ENCODE data around the gene MBNL2. TPM values are rescaled to one million over a fixed set of nuclear protein-coding genes. Genes with fewer than 3 reads are reported as not detected.

Gene MBNL2
- total and polyA plus RNA-seq, 2 of the 4 experiments (the other 2 are of a cell fraction) = 26.9 to 103 TPM

DNA sequence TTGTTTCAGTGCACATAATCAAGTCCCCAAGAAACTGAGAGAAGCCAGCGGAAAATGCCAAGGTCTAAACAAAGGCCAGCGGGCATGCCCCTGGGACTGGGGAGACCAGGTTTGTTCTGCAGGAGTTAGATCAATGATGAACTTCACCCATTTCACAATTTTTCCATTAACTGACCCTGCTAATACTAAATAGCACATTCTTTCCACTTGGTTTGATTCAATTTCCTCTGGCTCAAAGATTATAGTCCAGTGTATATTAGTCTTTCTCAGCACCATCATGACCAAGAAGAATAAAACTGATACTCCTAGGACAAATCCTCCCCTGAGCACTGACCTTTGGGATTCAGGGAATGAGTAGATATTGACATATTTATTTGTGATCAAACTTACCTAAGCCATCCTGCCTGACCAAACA lies 66.4 kb downstream of the MBNL2 start:
- in situ Hi-C loops (cut with MboI; ENCODE audit: low sequenced_read_pairs) (no loop called here), intact Hi-C loops (cut with micrococcal nuclease) (no loop called here), dilution Hi-C loops (cut with HindIII; ENCODE audit: low sequenced_read_pairs, unreplicated experiment) (no loop called here)
- Histone ChIP-seq H3K27me3 (ENCODE audit: control insufficient read depth, insufficient read depth, low read length) (no peaks in the 10 kb centered on the region), H4K91ac (ENCODE audit: insufficient read depth, low read depth, low read length) (no peak overlapping the region), H3K18ac (ENCODE audit: low read depth, low read length) (no peak overlapping the region), H2AK5ac (ENCODE audit: low read depth, low read length) (no peak overlapping the region), H4K20me1 (ENCODE audit: insufficient read depth, low read length) (peaks cover 46% of the 10 kb centered on the region; the same call in 1 of the 2 replicates), H4K8ac (ENCODE audit: low read depth in 2 of 2, low read length in 2 of 2) (no peak overlapping the region), H3K27ac (ENCODE audit: insufficient read depth, low read length) (no peak overlapping the region), H3K9me1 (ENCODE audit: insufficient read depth, low read length) (peaks cover 26% of the 10 kb centered on the region), H3K4ac (ENCODE audit: low read depth, low read length) (no peak overlapping the region), H2BK15ac (ENCODE audit: low read depth, low read length) (no peak overlapping the region; the same call in 2 of the 3 replicates), H2BK20ac (ENCODE audit: low read depth, low read length) (no peak overlapping the region), H3K9me3 (ENCODE audit: control insufficient read depth, insufficient read depth, low read length) (no peaks in the 10 kb centered on the region), H2AFZ (replicated peaks; ENCODE audit: low read length, poor library complexity) (no peak overlapping the region), H3K9ac (ENCODE audit: low read depth, low read length) (no peak overlapping the region), H3K79me1 (ENCODE audit: low read depth in 1 of 2, low read length in 2 of 2) (peaks cover 42 to 70% of the 10 kb centered on the region in 2 experiments), H2BK5ac (ENCODE audit: low read depth, low read length, poor library complexity, severe bottlenecking) (no peak overlapping the region), H3K56ac (ENCODE audit: extremely low read depth, insufficient read depth, low read length) (no peak overlapping the region), H3K36me3 (ENCODE audit: control insufficient read depth, insufficient read depth, low read length) (no peaks in the 10 kb centered on the region), H3K14ac (replicated peaks; ENCODE audit: low read depth, low read length) (no peak overlapping the region), H2AK9ac (replicated peaks; ENCODE audit: low read depth, low read length, poor library complexity) (no peak overlapping the region), H3K4me2 (ENCODE audit: low read depth, low read length) (no peak overlapping the region), H4K5ac (ENCODE audit: low read depth, low read length) (no peak overlapping the region), H3K4me3 (ENCODE audit: insufficient read depth, low read depth, low read length) (no peak overlapping the region), H3K23ac (ENCODE audit: low read depth, low read length) (no peak overlapping the region; the same call in 1 of the 2 replicates), H3K4me1 (ENCODE audit: control insufficient read depth, insufficient read depth, low read length) (peaks cover 10% of the 10 kb centered on the region), H2BK120ac (ENCODE audit: low read depth, low read length) (no peak overlapping the region)
- ChIA-PET CTCF (no interaction called here), POLR2A (ENCODE audit: unreplicated experiment) (no interaction called here)
- TF ChIP-seq, protein P1, sequence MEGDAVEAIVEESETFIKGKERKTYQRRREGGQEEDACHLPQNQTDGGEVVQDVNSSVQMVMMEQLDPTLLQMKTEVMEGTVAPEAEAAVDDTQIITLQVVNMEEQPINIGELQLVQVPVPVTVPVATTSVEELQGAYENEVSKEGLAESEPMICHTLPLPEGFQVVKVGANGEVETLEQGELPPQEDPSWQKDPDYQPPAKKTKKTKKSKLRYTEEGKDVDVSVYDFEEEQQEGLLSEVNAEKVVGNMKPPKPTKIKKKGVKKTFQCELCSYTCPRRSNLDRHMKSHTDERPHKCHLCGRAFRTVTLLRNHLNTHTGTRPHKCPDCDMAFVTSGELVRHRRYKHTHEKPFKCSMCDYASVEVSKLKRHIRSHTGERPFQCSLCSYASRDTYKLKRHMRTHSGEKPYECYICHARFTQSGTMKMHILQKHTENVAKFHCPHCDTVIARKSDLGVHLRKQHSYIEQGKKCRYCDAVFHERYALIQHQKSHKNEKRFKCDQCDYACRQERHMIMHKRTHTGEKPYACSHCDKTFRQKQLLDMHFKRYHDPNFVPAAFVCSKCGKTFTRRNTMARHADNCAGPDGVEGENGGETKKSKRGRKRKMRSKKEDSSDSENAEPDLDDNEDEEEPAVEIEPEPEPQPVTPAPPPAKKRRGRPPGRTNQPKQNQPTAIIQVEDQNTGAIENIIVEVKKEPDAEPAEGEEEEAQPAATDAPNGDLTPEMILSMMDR (conservative IDR thresholded peaks at IDR 0.05; ENCODE audit: low read depth, low read length) = no peak
- TF ChIP-seq CEBPB (IDR thresholded peaks at IDR 0.05; ENCODE audit: low read depth, low read length) (no peak), RCOR1 (IDR thresholded peaks at IDR 0.05; ENCODE audit: insufficient replicate concordance, low read length) (no peak), RAD21 (IDR thresholded peaks at IDR 0.05; ENCODE audit: low read length) (no peak), CHD1 (IDR thresholded peaks at IDR 0.05; ENCODE audit: low read depth, low read length) (no peak), MXI1 (IDR thresholded peaks at IDR 0.05; ENCODE audit: borderline replicate concordance, low read depth, low read length) (no peak), BHLHE40 (IDR thresholded peaks at IDR 0.05; ENCODE audit: low read depth, low read length) (no peak), FOS (IDR thresholded peaks at IDR 0.05; ENCODE audit: low read depth, low read length) (no peak), NFE2L2 (IDR thresholded peaks at IDR 0.05; ENCODE audit: low read depth, low read length) (no peak), POLR2A (IDR thresholded peaks at IDR 0.05; ENCODE audit: low read depth, low read length) (no peak), MAFK (IDR thresholded peaks at IDR 0.05; ENCODE audit: low read depth, low read length) (no peak), SMC3 (IDR thresholded peaks at IDR 0.05; ENCODE audit: low read depth, low read length) (no peak), RFX5 (IDR thresholded peaks at IDR 0.05; ENCODE audit: low read depth, low read length) (no peak), MAZ (IDR thresholded peaks at IDR 0.05; ENCODE audit: borderline replicate concordance, low read depth, low read length) (no peak)
- TF ChIP-seq, protein P2, sequence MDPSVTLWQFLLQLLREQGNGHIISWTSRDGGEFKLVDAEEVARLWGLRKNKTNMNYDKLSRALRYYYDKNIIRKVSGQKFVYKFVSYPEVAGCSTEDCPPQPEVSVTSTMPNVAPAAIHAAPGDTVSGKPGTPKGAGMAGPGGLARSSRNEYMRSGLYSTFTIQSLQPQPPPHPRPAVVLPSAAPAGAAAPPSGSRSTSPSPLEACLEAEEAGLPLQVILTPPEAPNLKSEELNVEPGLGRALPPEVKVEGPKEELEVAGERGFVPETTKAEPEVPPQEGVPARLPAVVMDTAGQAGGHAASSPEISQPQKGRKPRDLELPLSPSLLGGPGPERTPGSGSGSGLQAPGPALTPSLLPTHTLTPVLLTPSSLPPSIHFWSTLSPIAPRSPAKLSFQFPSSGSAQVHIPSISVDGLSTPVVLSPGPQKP (IDR thresholded peaks at IDR 0.05; ENCODE audit: borderline replicate concordance, low read depth, low read length) = no peak
- TF ChIP-seq, protein P3, sequence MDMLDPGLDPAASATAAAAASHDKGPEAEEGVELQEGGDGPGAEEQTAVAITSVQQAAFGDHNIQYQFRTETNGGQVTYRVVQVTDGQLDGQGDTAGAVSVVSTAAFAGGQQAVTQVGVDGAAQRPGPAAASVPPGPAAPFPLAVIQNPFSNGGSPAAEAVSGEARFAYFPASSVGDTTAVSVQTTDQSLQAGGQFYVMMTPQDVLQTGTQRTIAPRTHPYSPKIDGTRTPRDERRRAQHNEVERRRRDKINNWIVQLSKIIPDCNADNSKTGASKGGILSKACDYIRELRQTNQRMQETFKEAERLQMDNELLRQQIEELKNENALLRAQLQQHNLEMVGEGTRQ (IDR thresholded peaks at IDR 0.05; ENCODE audit: low read depth, low read length) = no peak
- DNase-seq (no peak), ATAC-seq (ENCODE audit: low read depth) (no peak)
- no TSS peak for BruUV-seq (replicated peaks)
- WGBS, 2 experiments (ENCODE audit: extremely low coverage in 2 of 2, insufficient read length in 1 of 2) = no CpG with 5 or more reads among the region's 2 CpGs

Data from IMR-90 (cell line).